Immature natural killer cell (primary cell): ENCODE data around the gene STXBP5L. TPM values are rescaled to one million over a fixed set of nuclear protein-coding genes. Genes with fewer than 3 reads are reported as not detected.
"Not testable (repeated sequence)": the region's sequence is repeated elsewhere in the genome, so short reads cannot be mapped to it uniquely, and the experiment has no call there.

Source experiments
- DNase-seq, 3 donors: peaks; one replicate each; pipeline ENCODE4 v3.0.0; 2022; ENCODE audit warnings: mixed read lengths in 1 of 3
- H3K27ac Mint-ChIP-seq, 6 donors: one replicate each; pipeline ENCODE4 v1.8.0; 2020; ENCODE audit warnings: mixed read lengths in 6 of 6, mild to moderate bottlenecking in 5 of 6, inconsistent platforms in 4 of 6, moderate library complexity in 3 of 6
- H3K27me3 Mint-ChIP-seq, 3 donors: one replicate each; pipeline ENCODE4 v1.8.0; 2020 to 2021; ENCODE audit warnings: low read depth in 3 of 3, mild to moderate bottlenecking in 3 of 3, mixed read lengths in 3 of 3, moderate library complexity in 3 of 3, inconsistent platforms in 1 of 3
- H3K36me3 Mint-ChIP-seq, 3 donors: one replicate each; pipeline ENCODE4 v1.8.0; 2020; ENCODE audit warnings: mixed read lengths in 3 of 3, inconsistent platforms in 2 of 3, mild to moderate bottlenecking in 2 of 3
- H3K4me1 Mint-ChIP-seq, 2 donors: one replicate each; pipeline ENCODE4 v1.8.0; 2020; ENCODE audit warnings: inconsistent platforms in 2 of 2, mild to moderate bottlenecking in 2 of 2, mixed read lengths in 2 of 2, moderate library complexity in 1 of 2
- H3K4me3 Mint-ChIP-seq, 5 donors: one replicate each; pipeline ENCODE4 v1.8.0; 2020; ENCODE audit warnings: mild to moderate bottlenecking in 5 of 5, mixed read lengths in 5 of 5, inconsistent platforms in 3 of 5, moderate library complexity in 3 of 5
- H3K9me3 Mint-ChIP-seq, 6 donors: one replicate each; pipeline ENCODE4 v1.8.0; 2020; ENCODE audit warnings: mild to moderate bottlenecking in 6 of 6, mixed read lengths in 6 of 6, inconsistent platforms in 4 of 6, moderate library complexity in 3 of 6
- polyA plus RNA-seq, 3 donors: library from polyadenylated mRNA; unstranded; fragments of 300-500 nt; fragmentation: Illumina TruSeq; gene quantifications; one replicate each; pipeline ENCODE4 v1.2.3, GENCODE V29; 2021

Gene STXBP5L
- not detected for polyA plus RNA-seq

DNA sequence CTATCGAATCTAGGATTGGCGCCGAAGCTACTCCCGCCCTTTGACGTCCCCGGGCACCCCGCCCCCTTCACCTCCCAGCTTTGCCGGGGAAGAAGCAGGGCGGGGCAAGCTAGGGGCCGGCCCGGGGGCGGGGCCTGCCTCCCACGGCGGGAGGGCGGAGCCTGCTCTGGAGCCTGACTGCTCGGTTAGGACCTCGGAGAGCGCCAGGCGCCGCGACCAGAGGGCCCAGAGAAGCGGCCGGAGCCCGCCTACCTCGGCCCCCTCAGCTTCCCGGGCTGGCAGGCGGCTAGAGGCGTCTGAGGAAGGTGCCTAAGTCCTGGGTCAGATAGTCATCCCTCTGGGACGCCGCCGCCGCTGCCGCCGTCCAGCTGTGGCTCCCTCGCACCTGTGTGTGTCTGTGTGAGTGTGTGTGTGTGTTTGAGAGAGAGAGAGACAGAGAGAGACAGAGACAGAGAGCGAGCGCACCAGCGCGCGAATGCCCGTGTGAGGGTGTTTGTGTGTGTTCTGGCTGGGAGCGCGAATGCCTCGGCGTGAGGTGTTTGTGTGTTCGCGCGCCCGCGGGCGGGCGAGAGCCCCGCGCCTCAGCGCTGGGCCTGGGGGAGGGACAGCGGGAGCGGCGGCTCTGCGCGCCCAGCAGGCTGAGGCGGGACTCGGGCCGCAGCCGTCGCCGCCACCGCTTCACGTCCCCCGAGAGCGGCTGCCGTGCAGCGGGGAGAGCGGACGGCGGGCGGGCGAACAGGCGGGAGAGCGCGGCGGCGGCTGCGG is at the start of gene STXBP5L:
TSS of gene STXBP5L (plus strand) at position 176 of the 765 bp plus-strand sequence. CDS start 1,374 bp downstream, outside the sequence.
- Mint-ChIP-seq H3K4me3 (peak within 1 kb of the TSS; percentile 49 to 77 (median 74)), H3K27ac (peak within 1 kb of the TSS in 1 of 6 donors; percentile 25), H3K27me3 (peaks cover 22 to 31% (median 26%) of the 10 kb centered on the region in 3 donors), H3K9me3 (peaks cover 2 to 37% (median 20%) of the 10 kb centered on the region in 6 donors), H3K4me1 (peaks cover 14 to 24% of the 10 kb centered on the region in 2 donors), H3K36me3 (peaks cover 0 to 10% (median 0%) of the 10 kb centered on the region in 3 donors)
- peak in 2 of 3 donors; percentile 0 to 2 for DNase-seq

- Mint-ChIP-seq H3K36me3 (peaks cover 0 to under 1% (median 0%) of the 10 kb centered on the region in 3 donors), H3K27ac (no peak overlapping the region), H3K4me3 (no peak overlapping the region)
These were observed 49.5 kb upstream of the STXBP5L start for GRCh38 chr3:120858521-120858920.

GRCh38 chr3:120864541-120864940 is 43.5 kb upstream of the STXBP5L start:
- no peaks in the 10 kb centered on the region for H3K4me1 Mint-ChIP-seq
- peaks cover 0 to 3% (median 0%) of the 10 kb centered on the region in 3 donors for H3K36me3 Mint-ChIP-seq
- H3K4me3 Mint-ChIP-seq, result no peak overlapping the region
- H3K9me3 Mint-ChIP-seq, result peaks cover 0 to 4% (median 1%) of the 10 kb centered on the region in 6 donors
- H3K27me3 Mint-ChIP-seq, result peaks cover 0 to 3% (median 2%) of the 10 kb centered on the region in 3 donors
- no peak for DNase-seq
- no peak overlapping the region for H3K27ac Mint-ChIP-seq

More at GRCh38 chr3:120858521-120858920, 49.5 kb upstream of the STXBP5L start:
- Mint-ChIP-seq H3K9me3 (peaks cover 0 to 8% (median 0%) of the 10 kb centered on the region in 6 donors), H3K4me1 (no peaks in the 10 kb centered on the region), H3K27me3 (peaks cover 1 to 3% (median 2%) of the 10 kb centered on the region in 3 donors)
- no peak for DNase-seq

- H3K27ac Mint-ChIP-seq, result no peak overlapping the region
- H3K9me3 Mint-ChIP-seq, result peaks cover 0 to 6% (median 0%) of the 10 kb centered on the region in 6 donors
- H3K27me3 Mint-ChIP-seq, result peaks cover 2 to 3% (median 3%) of the 10 kb centered on the region in 3 donors
- no peaks in the 10 kb centered on the region for H3K4me1 Mint-ChIP-seq
- H3K4me3 Mint-ChIP-seq, result no peak overlapping the region
- no peak for DNase-seq
- H3K36me3 Mint-ChIP-seq, result no peaks in the 10 kb centered on the region
These were observed 32.5 kb upstream of the STXBP5L start for GRCh38 chr3:120875507-120875906.

DNA sequence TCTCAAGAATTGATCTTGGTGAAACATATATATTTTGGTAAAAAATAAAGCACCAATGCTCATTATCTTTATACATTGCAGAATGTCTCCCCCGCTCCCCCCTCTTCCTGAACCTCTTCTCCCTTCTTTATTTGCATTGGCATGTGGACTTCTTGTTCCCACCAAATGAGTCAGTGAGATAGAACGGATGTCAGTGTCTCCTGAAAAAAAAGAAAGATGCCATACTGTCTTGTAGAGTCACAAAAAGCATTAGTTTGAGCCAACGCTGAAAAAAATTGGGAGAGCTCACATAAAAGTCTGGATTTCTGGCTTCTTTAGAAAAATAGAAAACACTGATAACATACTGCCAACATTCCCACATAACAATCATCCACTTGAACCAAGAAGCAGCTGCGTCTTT is 32.0 kb upstream of the STXBP5L start:
- no peaks in the 10 kb centered on the region for H3K4me1 Mint-ChIP-seq
- no peak overlapping the region for H3K27ac Mint-ChIP-seq
- no peak for DNase-seq
- peaks cover 2 to 3% (median 3%) of the 10 kb centered on the region in 3 donors for H3K27me3 Mint-ChIP-seq
- no peak overlapping the region for H3K4me3 Mint-ChIP-seq
- H3K36me3 Mint-ChIP-seq, result no peaks in the 10 kb centered on the region
- H3K9me3 Mint-ChIP-seq, result peaks cover 0 to 6% (median 0%) of the 10 kb centered on the region in 6 donors

- no peaks in the 10 kb centered on the region for H3K4me1 Mint-ChIP-seq
- no peak overlapping the region for H3K4me3 Mint-ChIP-seq
- DNase-seq, result no peak
- H3K36me3 Mint-ChIP-seq, result no peaks in the 10 kb centered on the region
- H3K27ac Mint-ChIP-seq, result no peak overlapping the region
- peaks cover 0 to 3% (median 2%) of the 10 kb centered on the region in 3 donors for H3K27me3 Mint-ChIP-seq
- H3K9me3 Mint-ChIP-seq, result peaks cover 0 to 2% (median 0%) of the 10 kb centered on the region in 6 donors
These were observed 28.6 kb upstream of the STXBP5L start for GRCh38 chr3:120879411-120879810.

GRCh38 chr3:120892921-120893320 is 15.1 kb upstream of the STXBP5L start:
- Mint-ChIP-seq H3K27ac (no peak overlapping the region), H3K4me3 (no peak overlapping the region), H3K36me3 (no peaks in the 10 kb centered on the region), H3K9me3 (peaks cover 0 to 3% (median 0%) of the 10 kb centered on the region in 6 donors), H3K4me1 (no peaks in the 10 kb centered on the region), H3K27me3 (peaks cover 0 to 1% (median 0%) of the 10 kb centered on the region in 3 donors)
- no peak for DNase-seq

GRCh38 chr3:120894316-120895057 is 13.5 kb upstream of the STXBP5L start:
- Mint-ChIP-seq H3K36me3 (no peaks in the 10 kb centered on the region), H3K4me3 (no peak overlapping the region), H3K9me3 (peaks cover 0 to 3% (median 0%) of the 10 kb centered on the region in 6 donors), H3K27me3 (peaks cover 0 to 1% (median 0%) of the 10 kb centered on the region in 3 donors), H3K27ac (no peak overlapping the region), H3K4me1 (no peaks in the 10 kb centered on the region)
- DNase-seq, result no peak

- H3K27me3 Mint-ChIP-seq, H3K36me3 Mint-ChIP-seq, H3K4me1 Mint-ChIP-seq, H3K27ac Mint-ChIP-seq, DNase-seq, H3K4me3 Mint-ChIP-seq: not testable (repeated sequence)
- peaks cover 0 to 15% (median 9%) of the 10 kb centered on the region in 6 donors for H3K9me3 Mint-ChIP-seq
These were observed 6.3 kb upstream of the STXBP5L start for GRCh38 chr3:120901716-120902115.

DNA sequence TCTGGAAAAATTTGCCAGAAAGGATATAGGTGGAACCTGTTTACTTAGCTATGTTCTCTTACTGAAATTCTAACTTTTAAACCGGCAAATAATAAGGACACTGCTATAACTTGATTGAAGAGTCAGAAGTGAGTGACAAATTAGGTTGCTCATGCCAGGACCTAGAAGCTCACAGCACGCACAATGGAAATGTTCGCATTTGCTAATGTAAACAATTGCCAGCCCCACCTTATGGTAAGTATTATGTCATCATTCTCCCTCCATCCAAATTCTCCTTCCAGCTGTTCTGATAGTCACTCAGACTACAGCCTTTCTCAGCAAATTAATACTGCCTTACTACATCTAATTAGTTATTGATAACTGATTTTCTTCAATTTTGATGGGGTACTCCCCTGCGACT is 4.8 kb upstream of the STXBP5L start:
- Mint-ChIP-seq H3K9me3 (peaks cover 9 to 23% (median 12%) of the 10 kb centered on the region in 6 donors), H3K27me3 (peaks cover 7 to 17% (median 9%) of the 10 kb centered on the region in 3 donors), H3K27ac (no peak overlapping the region), H3K4me3 (no peak overlapping the region), H3K36me3 (peaks cover 0 to 3% (median 0%) of the 10 kb centered on the region in 3 donors), H3K4me1 (peaks cover 4 to 11% of the 10 kb centered on the region in 2 donors)
- no peak for DNase-seq

- Mint-ChIP-seq H3K4me1 (peaks cover 14 to 24% of the 10 kb centered on the region in 2 donors), H3K36me3 (peaks cover 0 to 10% (median 0%) of the 10 kb centered on the region in 3 donors), H3K9me3 (peaks cover 2 to 31% (median 20%) of the 10 kb centered on the region in 6 donors), H3K27ac (no peak overlapping the region), H3K4me3 (peak overlapping the region; percentile 16 to 76 (median 34)), H3K27me3 (peaks cover 18 to 34% (median 26%) of the 10 kb centered on the region in 3 donors)
- DNase-seq, result no peak
These were observed 361 bp upstream of the STXBP5L start for GRCh38 chr3:120907659-120908029.

DNA sequence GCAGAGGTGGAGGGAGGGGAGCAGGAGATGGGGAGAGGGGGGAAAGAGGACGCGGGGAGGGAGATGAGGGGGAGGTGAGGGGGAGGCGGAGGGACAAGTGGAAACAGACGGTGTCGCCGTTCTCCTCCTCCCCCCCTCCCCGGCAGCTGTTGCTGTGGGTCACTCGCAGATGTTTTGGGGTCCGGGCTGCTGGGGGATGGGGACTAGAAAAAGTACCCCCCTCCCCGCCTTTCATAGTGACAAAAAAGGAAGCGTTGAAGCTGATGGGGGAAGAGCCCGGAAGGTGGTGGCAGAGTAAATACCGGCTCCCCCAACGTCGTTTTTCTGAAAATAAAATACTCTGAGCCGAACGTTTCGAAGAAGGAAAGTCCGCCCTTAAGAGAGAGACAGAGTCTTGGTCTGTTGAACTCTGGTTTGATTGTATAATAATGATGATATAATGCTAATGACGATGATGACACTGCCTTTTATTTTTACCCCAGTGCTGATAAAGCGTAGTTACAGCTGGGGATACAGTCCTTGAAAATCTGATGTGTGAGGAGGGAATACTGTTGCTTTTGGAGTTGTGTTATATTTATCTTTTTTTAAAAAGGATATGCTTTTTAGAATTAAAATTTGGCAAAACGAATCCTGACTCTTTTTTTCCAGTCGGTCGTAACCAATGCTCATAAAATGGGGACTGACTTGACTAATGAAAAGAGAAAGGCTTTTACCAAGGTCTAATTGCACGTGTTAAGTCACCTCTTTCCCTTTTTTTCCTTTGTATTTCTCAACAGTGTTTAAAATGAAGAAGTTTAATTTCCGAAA is 993 bp downstream of the STXBP5L start:
- DNase-seq, result no peak
- Mint-ChIP-seq H3K9me3 (peaks cover 2 to 37% (median 19%) of the 10 kb centered on the region in 6 donors), H3K27me3 (peaks cover 22 to 31% (median 26%) of the 10 kb centered on the region in 3 donors), H3K27ac (no peak overlapping the region), H3K4me3 (peak overlapping the region; percentile 28 to 56 (median 33)), H3K36me3 (peaks cover 0 to 10% (median 0%) of the 10 kb centered on the region in 3 donors), H3K4me1 (peaks cover 14 to 24% of the 10 kb centered on the region in 2 donors)

DNA sequence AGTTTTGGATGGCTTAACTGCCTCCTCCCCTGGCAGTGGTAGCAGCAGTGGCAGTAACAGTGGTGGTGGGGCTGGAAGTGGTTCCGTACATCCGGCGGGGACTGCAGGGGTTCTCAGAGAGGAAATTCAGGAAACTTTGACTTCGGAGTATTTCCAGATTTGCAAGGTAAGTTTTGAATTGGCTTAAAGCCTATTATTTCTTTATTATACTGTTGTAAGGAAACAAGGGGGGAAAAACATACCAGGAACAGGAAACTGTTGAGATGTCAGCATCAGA is 1.5 kb downstream of the STXBP5L start:
- Mint-ChIP-seq H3K4me1 (peaks cover 14 to 24% of the 10 kb centered on the region in 2 donors), H3K4me3 (peak overlapping the region in 3 of 5 donors; percentile 27 to 35 (median 28)), H3K9me3 (peaks cover 2 to 37% (median 19%) of the 10 kb centered on the region in 6 donors), H3K27me3 (peaks cover 22 to 31% (median 26%) of the 10 kb centered on the region in 3 donors), H3K36me3 (peaks cover 0 to 10% (median 0%) of the 10 kb centered on the region in 3 donors), H3K27ac (no peak overlapping the region)
- no peak for DNase-seq
